Stimulated activated naive CD8-positive, alpha-beta T cell treated with anti-CD3 and anti-CD28 coated beads, Interleukin-15, amount 100 ng/mL, for 72 hours (primary cell): Measurements from ENCODE around the gene GPR37L1.
"Not testable (repeated sequence)": the region's sequence is repeated elsewhere in the genome, so short reads cannot be mapped to it uniquely, and the experiment has no call there.

Source experiments
- ATAC-seq: fragments of 150-1000 bp; cut with Tn5 transposase; 2 replicates; pipeline ENCODE4 v1.10.0; 2021; ENCODE audit warnings: mild to moderate bottlenecking, moderate library complexity
- DNase-seq, 2 donors: peaks; one replicate each; pipeline ENCODE4 v3.0.0; 2021 to 2022
- H3K27ac Mint-ChIP-seq, 2 donors: one replicate each; pipeline ENCODE4 v1.8.0; 2022; ENCODE audit warnings: mild to moderate bottlenecking in 2 of 2, mixed read lengths in 2 of 2, moderate library complexity in 2 of 2
- H3K27me3 Mint-ChIP-seq: one replicate; pipeline ENCODE4 v1.8.0; 2022; ENCODE audit warnings: mixed read lengths
- H3K4me1 Mint-ChIP-seq: one replicate; pipeline ENCODE4 v1.8.0; 2022; ENCODE audit warnings: mild to moderate bottlenecking, mixed read lengths
- H3K4me3 Mint-ChIP-seq, 2 donors: one replicate each; pipeline ENCODE4 v1.8.0; 2022; ENCODE audit warnings: mild to moderate bottlenecking in 2 of 2, mixed read lengths in 2 of 2, moderate library complexity in 1 of 2
- H3K9me3 Mint-ChIP-seq, 2 donors: one replicate each; pipeline ENCODE4 v1.8.0; 2022; ENCODE audit warnings: mixed read lengths in 2 of 2

GPR37L1 gene

GRCh38 chr1:202105571-202106339 lies 17.0 kb upstream of the GPR37L1 start:
- DNase-seq: no peak
- no peaks in the 10 kb centered on the region for H3K9me3 Mint-ChIP-seq
- no peaks in the 10 kb centered on the region for H3K4me1 Mint-ChIP-seq
- no peak for ATAC-seq
- H3K27me3 Mint-ChIP-seq: no peaks in the 10 kb centered on the region
- H3K4me3 Mint-ChIP-seq: no peak overlapping the region
- H3K27ac Mint-ChIP-seq: no peak overlapping the region

GRCh38 chr1:202106340-202107254 lies 16.1 kb upstream of the GPR37L1 start:
- Mint-ChIP-seq H3K4me3 (no peak overlapping the region), H3K9me3 (no peaks in the 10 kb centered on the region), H3K27ac (peak overlapping the region in 1 of 2 donors; percentile 82), H3K4me1 (no peaks in the 10 kb centered on the region), H3K27me3 (no peaks in the 10 kb centered on the region)
- DNase-seq (no peak), ATAC-seq (peak; percentile 20)

GRCh38 chr1:202107321-202107761 lies 15.4 kb upstream of the GPR37L1 start:
- DNase-seq (no peak), ATAC-seq (no peak)
- no peak overlapping the region for H3K27ac Mint-ChIP-seq
- no peaks in the 10 kb centered on the region for H3K9me3 Mint-ChIP-seq
- H3K4me3 Mint-ChIP-seq: no peak overlapping the region
- H3K4me1 Mint-ChIP-seq: no peaks in the 10 kb centered on the region
- H3K27me3 Mint-ChIP-seq: no peaks in the 10 kb centered on the region

- H3K4me1 Mint-ChIP-seq: no peaks in the 10 kb centered on the region
- no peaks in the 10 kb centered on the region for H3K9me3 Mint-ChIP-seq
- H3K4me3 Mint-ChIP-seq: no peak overlapping the region
- H3K27ac Mint-ChIP-seq: no peak overlapping the region
- no peaks in the 10 kb centered on the region for H3K27me3 Mint-ChIP-seq
- no peak for ATAC-seq
- no peak for DNase-seq
These were observed 14.7 kb upstream of the GPR37L1 start for GRCh38 chr1:202107801-202108731.

- H3K27me3 Mint-ChIP-seq: peaks cover 8% of the 10 kb centered on the region
- H3K27ac Mint-ChIP-seq: no peak overlapping the region
- DNase-seq (no peak), ATAC-seq (no peak)
- H3K9me3 Mint-ChIP-seq: no peaks in the 10 kb centered on the region
- no peak overlapping the region for H3K4me3 Mint-ChIP-seq
- H3K4me1 Mint-ChIP-seq: no peaks in the 10 kb centered on the region
These were observed 11.7 kb upstream of the GPR37L1 start for GRCh38 chr1:202110977-202111376.

GRCh38 chr1:202111589-202111988 lies 11.1 kb upstream of the GPR37L1 start:
- DNase-seq, H3K27ac Mint-ChIP-seq, H3K9me3 Mint-ChIP-seq, H3K27me3 Mint-ChIP-seq, ATAC-seq, H3K4me3 Mint-ChIP-seq, H3K4me1 Mint-ChIP-seq: not testable (repeated sequence)

- H3K4me1 Mint-ChIP-seq: no peaks in the 10 kb centered on the region
- H3K27ac Mint-ChIP-seq: peak overlapping the region in 1 of 2 donors; percentile 45
- no peaks in the 10 kb centered on the region for H3K9me3 Mint-ChIP-seq
- H3K27me3 Mint-ChIP-seq: peaks cover 8% of the 10 kb centered on the region
- no peak overlapping the region for H3K4me3 Mint-ChIP-seq
- ATAC-seq (no peak), DNase-seq (no peak)
These were observed 9.6 kb upstream of the GPR37L1 start for GRCh38 chr1:202112859-202113689.

GRCh38 chr1:202113690-202114300 lies 8.9 kb upstream of the GPR37L1 start:
- no peaks in the 10 kb centered on the region for H3K9me3 Mint-ChIP-seq
- H3K27ac Mint-ChIP-seq: peak overlapping the region in 1 of 2 donors; percentile 45
- H3K27me3 Mint-ChIP-seq: peaks cover 8% of the 10 kb centered on the region
- no peaks in the 10 kb centered on the region for H3K4me1 Mint-ChIP-seq
- ATAC-seq (peak; percentile 49), DNase-seq (no peak)
- H3K4me3 Mint-ChIP-seq: no peak overlapping the region

GRCh38 chr1:202116287-202116686 lies 6.4 kb upstream of the GPR37L1 start:
- no peak overlapping the region for H3K4me3 Mint-ChIP-seq
- DNase-seq: no peak
- peaks cover 11% of the 10 kb centered on the region for H3K27me3 Mint-ChIP-seq
- no peaks in the 10 kb centered on the region for H3K9me3 Mint-ChIP-seq
- no peak overlapping the region for H3K27ac Mint-ChIP-seq
- H3K4me1 Mint-ChIP-seq: no peaks in the 10 kb centered on the region
- no peak for ATAC-seq

GRCh38 chr1:202117898-202118371 lies 4.8 kb upstream of the GPR37L1 start:
- ATAC-seq (no peak), DNase-seq (no peak)
- Mint-ChIP-seq H3K27me3 (peaks cover 20% of the 10 kb centered on the region), H3K4me3 (no peak overlapping the region), H3K9me3 (no peaks in the 10 kb centered on the region), H3K27ac (peak overlapping the region in 1 of 2 donors; percentile 19), H3K4me1 (no peaks in the 10 kb centered on the region)

GRCh38 chr1:202121006-202121405 lies 1.7 kb upstream of the GPR37L1 start:
- Mint-ChIP-seq H3K27me3 (peaks cover 19% of the 10 kb centered on the region), H3K9me3 (no peaks in the 10 kb centered on the region), H3K27ac (no peak overlapping the region), H3K4me1 (no peaks in the 10 kb centered on the region), H3K4me3 (no peak overlapping the region)
- DNase-seq (no peak), ATAC-seq (no peak)

- Mint-ChIP-seq H3K27ac (peak overlapping the region in 1 of 2 donors; percentile 67), H3K27me3 (peaks cover 25% of the 10 kb centered on the region), H3K9me3 (no peaks in the 10 kb centered on the region), H3K4me1 (no peaks in the 10 kb centered on the region), H3K4me3 (no peak overlapping the region)
- ATAC-seq (no peak), DNase-seq (no peak)
These were observed 658 bp downstream of the GPR37L1 start for GRCh38 chr1:202123336-202123813.

- no peak overlapping the region for H3K4me3 Mint-ChIP-seq
- no peaks in the 10 kb centered on the region for H3K4me1 Mint-ChIP-seq
- no peak for DNase-seq
- peak overlapping the region in 1 of 2 donors; percentile 2 for H3K27ac Mint-ChIP-seq
- no peak for ATAC-seq
- no peaks in the 10 kb centered on the region for H3K9me3 Mint-ChIP-seq
- peaks cover 25% of the 10 kb centered on the region for H3K27me3 Mint-ChIP-seq
These were observed 1.4 kb downstream of the GPR37L1 start for GRCh38 chr1:202124142-202124541.

- no peak for DNase-seq
- peaks cover 25% of the 10 kb centered on the region for H3K27me3 Mint-ChIP-seq
- H3K4me3 Mint-ChIP-seq: no peak overlapping the region
- H3K9me3 Mint-ChIP-seq: no peaks in the 10 kb centered on the region
- H3K4me1 Mint-ChIP-seq: no peaks in the 10 kb centered on the region
- no peak for ATAC-seq
- H3K27ac Mint-ChIP-seq: no peak overlapping the region
These were observed 2.9 kb downstream of the GPR37L1 start for GRCh38 chr1:202125611-202126010.
